GM19193 (cell line): Measurements from ENCODE around the gene KCTD14.

ENCODE experiments used
- POLR2A ChIP-seq: IDR thresholded peaks from 4 replicates; pipeline ENCODE4 v1.6.1; 2011; ENCODE audit not compliant: insufficient read depth, insufficient read length; ENCODE audit errors: extremely low read depth

KCTD14 gene

GRCh38 chr11:78009062-78009461, 14.0 kb downstream of the KCTD14 start:
- no peak for TF ChIP-seq POLR2A

- no peak for TF ChIP-seq POLR2A
These were observed 22.9 kb downstream of the KCTD14 start for GRCh38 chr11:78000193-78000592.

GRCh38 chr11:77999446-78000030, 23.5 kb downstream of the KCTD14 start:
- no peak for TF ChIP-seq POLR2A

GRCh38 chr11:77994434-77995362, 28.4 kb downstream of the KCTD14 start, which contains the start of gene INTS4:
TSS of gene INTS4 (minus strand) at chr11:77994668. CDS start at chr11:77994643, 25 bp downstream.
- peak; percentile 77 for TF ChIP-seq POLR2A

GRCh38 chr11:77993902-77994301, 29.2 kb downstream of the KCTD14 start:
- no peak for TF ChIP-seq POLR2A

- TF ChIP-seq POLR2A = no peak
These were observed 32.1 kb downstream of the KCTD14 start for GRCh38 chr11:77990981-77991380.

- TF ChIP-seq POLR2A = no peak
These were observed 41.6 kb downstream of the KCTD14 start for GRCh38 chr11:77981346-77981947.

GRCh38 chr11:77968337-77968736, 54.7 kb downstream of the KCTD14 start:
- no peak for TF ChIP-seq POLR2A

GRCh38 chr11:77967753-77968152, 55.3 kb downstream of the KCTD14 start:
- TF ChIP-seq POLR2A = no peak

- no peak for TF ChIP-seq POLR2A
These were observed 56.0 kb downstream of the KCTD14 start for GRCh38 chr11:77967121-77967520.

GRCh38 chr11:77966338-77966737, 56.7 kb downstream of the KCTD14 start:
- TF ChIP-seq POLR2A = no peak
